GM18511 (cell line): Measurements from ENCODE around the gene ATXN2.
"Not testable (repeated sequence)": the region's sequence is repeated elsewhere in the genome, so short reads cannot be mapped to it uniquely, and the experiment has no call there.

Experiments
- ATAC-seq: cut with Tn5 transposase; IDR thresholded peaks from one replicate; pipeline ENCODE4 v1.9.1; 2021; ENCODE audit warnings: mild to moderate bottlenecking, moderate library complexity; ENCODE audit not compliant: unreplicated experiment

ATXN2 gene

DNA sequence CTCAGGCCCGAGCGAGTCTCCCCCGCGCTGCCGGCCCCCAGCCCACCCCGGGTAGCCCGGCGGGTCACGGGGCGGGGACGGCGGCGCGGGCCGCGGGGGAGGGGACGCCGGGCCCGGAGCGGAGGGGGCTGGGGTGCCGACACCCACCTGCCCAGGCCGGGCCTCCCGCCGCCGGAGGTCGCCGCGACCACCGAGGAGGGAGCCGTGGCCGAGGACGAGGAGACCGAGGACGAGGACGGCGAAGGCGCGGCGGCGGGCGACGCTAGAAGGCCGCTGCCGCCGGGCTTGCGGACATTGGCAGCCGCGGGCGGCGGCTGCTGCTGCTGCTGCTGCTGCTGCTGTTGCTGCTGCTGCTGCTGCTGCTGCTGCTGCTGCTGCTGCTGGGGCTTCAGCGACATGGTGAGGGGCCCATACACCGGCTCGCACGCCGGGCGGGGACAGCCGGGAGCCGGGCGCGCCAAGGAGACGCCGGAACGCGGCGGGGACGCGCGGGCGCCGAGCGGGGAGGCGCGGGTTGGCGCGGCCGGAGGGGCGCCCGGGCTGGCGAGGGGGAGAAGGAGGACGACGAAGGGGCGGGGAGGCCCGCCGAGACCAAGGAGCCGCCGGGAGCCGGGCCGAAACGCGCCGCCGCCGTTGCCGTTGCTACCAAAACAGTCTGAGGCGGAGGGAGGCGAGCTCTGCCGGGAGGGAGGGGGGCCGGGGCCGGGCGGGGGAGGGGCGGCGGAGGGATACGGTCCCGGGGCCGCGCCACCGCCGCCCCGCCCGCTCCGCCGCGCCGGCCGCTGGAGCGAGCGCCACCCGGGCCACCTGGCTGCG is at the start of gene ATXN2:
Gene ATXN2 (minus strand): TSS at position 679 of the 816 bp plus-strand sequence. CDS start 281 bp downstream, at position 398.
- ATAC-seq = peak; percentile 59

DNA sequence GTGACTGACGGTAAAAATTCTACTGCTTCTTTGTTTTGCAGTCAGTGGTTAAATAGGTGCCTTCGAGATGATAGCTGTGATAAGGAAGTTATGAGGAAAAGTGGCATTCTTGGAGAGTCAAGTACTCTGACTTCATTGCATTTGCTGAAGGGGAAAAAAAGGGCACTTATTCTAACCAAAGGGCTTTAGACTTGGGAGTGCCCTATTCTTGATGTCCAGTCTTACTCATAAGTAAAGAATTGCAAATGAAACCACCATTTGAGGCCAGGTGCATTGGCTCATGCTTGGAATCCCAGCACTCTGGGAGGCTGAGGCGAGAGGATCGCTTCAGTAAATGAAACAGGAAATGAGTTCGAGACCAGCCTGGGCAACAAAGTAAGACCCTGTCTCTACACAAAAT is 46.3 kb upstream of the ATXN2 start:
- no peak for ATAC-seq

DNA sequence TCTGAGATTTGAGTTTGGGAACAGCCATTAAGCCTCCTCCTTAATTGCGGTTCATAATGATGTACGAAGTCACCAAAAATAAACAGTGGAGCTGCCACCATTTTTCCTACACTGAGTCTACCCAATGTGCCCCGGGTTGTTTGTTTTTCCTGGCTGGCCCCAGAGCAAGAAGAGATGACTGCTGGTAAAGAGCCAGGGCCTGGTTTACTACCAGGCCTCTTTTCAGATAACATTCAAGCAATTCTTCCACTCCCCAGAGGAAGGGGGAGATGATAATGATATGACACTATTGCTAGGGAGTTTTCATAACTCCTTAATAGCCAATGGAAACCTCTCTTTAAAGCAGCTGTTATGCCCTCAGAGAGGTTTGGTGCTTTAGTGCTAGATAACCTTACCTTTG is 44.3 kb upstream of the ATXN2 start:
- no peak for ATAC-seq

- ATAC-seq = no peak
These were observed 43.7 kb upstream of the ATXN2 start for GRCh38 chr12:111642681-111643426.

- ATAC-seq = no peak
These were observed 41.4 kb upstream of the ATXN2 start for GRCh38 chr12:111640506-111640905.

GRCh38 chr12:111638556-111638955 is 39.4 kb upstream of the ATXN2 start:
- no peak for ATAC-seq

GRCh38 chr12:111636209-111636945 is 37.3 kb upstream of the ATXN2 start:
- no peak for ATAC-seq

DNA sequence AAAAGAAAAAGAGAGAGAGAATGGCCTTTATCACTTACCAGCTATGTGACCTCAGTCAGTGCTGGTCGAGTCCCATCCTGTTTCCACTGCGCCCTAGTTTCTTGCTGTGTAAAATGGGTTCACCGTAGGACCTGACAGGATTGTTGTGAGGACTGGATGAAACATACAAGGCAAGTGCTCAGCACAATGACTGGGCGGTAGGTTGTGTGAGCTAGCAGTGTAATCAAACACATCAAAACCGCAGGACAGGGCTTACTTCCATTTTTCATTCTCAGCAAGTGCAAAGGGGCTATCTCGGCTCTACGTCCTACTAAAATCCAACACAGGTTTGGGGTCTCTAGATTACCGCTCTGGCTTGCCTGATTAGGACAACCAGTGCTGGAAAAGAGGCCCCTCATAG is 36.4 kb upstream of the ATXN2 start:
- no peak for ATAC-seq

GRCh38 chr12:111628505-111629260 is 29.6 kb upstream of the ATXN2 start:
- ATAC-seq = no peak

DNA sequence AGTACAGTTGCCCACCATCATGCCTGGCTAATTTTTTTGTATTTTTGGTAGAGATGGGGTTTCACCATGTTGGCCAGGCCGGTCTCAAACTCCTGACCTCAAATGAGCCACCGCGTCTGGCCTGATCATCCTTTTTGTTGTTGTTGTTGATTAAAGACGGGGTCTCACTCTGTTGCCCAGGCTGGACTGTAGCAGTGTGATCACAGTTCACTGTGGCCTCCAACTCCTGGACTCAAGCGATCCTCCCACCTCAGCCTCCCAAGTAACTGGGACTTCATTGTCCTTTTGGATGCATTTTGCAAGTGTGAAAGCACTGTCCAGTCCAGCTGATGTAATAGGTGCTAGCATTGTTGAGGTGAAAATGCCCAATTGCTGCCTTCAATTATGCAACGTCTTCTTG is 27.1 kb upstream of the ATXN2 start:
- no peak for ATAC-seq

GRCh38 chr12:111624540-111624939 is 25.4 kb upstream of the ATXN2 start:
- no peak for ATAC-seq

GRCh38 chr12:111617841-111618240 is 18.7 kb upstream of the ATXN2 start:
- ATAC-seq = not testable (repeated sequence)

DNA sequence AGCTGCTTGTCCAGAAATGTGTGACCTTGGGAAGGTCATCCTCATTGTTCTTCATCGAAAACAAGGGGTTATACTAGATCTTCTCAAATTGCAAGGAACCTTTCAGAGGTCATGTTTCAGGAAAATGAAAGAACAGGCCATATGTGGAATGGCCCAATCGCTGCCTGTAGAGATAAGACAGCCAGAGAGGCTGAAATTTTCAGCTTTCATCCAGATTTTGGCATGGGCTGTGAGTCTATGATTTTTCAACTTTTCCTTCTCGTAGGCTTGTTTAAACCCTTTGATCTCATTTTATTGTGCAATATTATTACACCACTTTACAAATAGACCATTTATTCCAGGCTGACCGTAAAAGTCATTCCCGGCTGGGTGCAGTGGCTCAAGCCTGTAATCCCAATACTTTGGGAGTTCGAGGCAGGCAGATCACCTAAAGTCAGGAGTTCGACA is 17.1 kb upstream of the ATXN2 start:
- ATAC-seq = no peak

DNA sequence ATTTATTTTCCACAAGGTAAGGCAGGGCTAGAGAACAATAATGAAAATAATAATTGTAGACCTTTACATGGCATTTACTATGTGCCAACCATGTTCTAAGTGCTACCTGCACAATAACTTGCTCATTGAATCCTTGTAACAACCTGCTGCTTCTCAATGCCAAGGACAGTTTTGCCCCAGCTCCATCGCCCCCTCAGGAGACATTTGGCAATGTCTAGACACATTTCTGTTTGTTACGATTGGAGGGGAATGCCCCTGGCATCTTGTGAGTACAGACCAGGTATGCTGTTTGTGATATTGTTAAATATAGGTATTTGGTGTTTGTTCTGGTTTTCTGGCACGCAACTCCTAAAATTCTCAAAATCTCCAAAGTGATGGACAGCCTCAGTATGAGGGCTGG is 8.1 kb upstream of the ATXN2 start:
- ATAC-seq = no peak

GRCh38 chr12:111606767-111607230 is 7.7 kb upstream of the ATXN2 start:
- no peak for ATAC-seq

- no peak for ATAC-seq
These were observed 7.0 kb upstream of the ATXN2 start for GRCh38 chr12:111605911-111606766.

GRCh38 chr12:111602857-111603256 is 3.7 kb upstream of the ATXN2 start:
- not testable (repeated sequence) for ATAC-seq

DNA sequence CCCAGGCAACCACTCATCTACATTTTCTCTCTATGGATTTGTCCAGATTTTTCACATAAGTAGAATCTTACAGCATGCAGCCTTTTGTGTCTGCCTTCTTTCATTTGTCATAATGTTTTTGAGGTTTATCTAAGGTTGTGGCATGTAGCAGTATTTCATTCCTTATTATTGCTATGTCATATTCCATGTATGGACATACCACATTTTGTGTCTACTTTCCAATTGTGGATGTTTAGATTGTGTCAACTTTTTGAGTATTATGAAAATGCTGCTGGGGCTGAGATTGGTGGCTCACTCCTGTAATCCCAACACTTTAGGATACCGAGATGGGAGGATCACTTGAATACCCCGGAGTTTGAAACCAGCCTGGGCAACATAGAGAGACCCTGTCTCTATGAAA is 3.2 kb upstream of the ATXN2 start:
- no peak for ATAC-seq

DNA sequence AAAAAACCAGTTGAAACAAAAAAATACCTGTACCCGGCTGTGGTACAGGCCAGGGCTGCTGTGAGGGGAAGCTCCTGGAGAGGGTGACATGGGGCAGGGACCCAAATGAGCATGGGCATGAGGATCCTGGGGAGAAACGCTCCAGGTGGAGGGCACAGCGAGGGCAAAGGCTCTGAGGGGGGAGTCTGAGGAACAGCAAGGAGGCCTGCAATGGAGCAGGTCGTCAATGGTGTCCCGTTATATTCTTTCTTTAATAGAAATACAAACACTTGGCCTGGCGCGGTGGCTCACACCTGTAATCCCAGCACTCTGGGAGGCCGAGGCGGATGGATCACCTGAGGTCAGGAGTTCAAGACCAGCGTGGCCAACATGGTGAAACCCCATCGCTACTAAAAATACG is 1.9 kb upstream of the ATXN2 start:
- not testable (repeated sequence) for ATAC-seq

DNA sequence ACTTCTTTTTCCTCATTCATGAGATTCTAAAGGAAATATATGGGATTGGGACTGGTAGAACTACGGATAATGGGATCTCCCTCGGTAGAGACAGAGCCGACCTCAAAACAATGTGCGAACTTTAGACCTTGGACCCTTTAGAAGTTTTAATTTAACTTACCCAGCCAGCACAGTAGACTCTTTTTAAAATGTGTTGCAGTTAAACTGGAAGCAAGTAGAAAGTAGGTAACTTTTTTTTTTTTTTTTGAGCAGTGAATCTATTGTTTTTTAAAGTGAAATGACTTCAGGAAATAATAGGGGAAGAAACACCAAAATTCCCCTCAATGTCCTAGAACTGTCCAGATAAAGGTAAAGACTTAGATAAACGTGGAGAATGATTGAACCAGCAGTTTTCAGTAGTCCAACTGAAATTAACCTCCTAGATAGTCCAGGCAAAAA is 1.1 kb upstream of the ATXN2 start:
- ATAC-seq = no peak
